Suppressor macrophage (primary cell): ENCODE measurements around the gene PHLDB3.
A peak's percentile ranks its signal among the peaks of the same experiment; 100 is the strongest.

Experiments
- DNase-seq, 4 experiments: peaks; one replicate each; pipeline ENCODE4 v3.0.0-alpha.2; 2020 to 2022

PHLDB3 gene

GRCh38 chr19:43496960-43497359, 7.6 kb downstream of the PHLDB3 start:
- DNase-seq: no peak

DNA sequence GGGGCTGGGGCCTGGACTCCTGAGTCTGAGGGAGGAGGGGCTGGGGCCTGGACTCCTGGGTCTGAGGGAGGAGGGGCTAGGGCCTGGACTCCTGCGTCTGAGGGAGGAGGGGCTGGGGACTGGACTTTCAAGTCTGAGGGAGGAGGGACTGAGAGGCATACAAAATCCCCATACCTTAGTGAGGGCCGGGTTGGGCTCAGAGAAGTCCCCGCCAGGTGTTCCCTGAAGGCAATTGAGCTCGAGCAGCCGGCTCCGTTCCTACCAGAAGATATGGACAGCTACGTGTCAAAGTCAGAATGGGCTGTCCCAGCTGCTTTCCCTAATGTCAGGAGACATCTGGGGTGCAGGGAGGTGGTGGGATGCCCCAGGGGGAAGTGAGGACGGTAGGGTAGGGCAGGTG, 9.5 kb downstream of the PHLDB3 start:
- DNase-seq: no peak

GRCh38 chr19:43490759-43491158, 13.8 kb downstream of the PHLDB3 start:
- no peak for DNase-seq

GRCh38 chr19:43489979-43490599, 14.5 kb downstream of the PHLDB3 start:
- no peak for DNase-seq

DNA sequence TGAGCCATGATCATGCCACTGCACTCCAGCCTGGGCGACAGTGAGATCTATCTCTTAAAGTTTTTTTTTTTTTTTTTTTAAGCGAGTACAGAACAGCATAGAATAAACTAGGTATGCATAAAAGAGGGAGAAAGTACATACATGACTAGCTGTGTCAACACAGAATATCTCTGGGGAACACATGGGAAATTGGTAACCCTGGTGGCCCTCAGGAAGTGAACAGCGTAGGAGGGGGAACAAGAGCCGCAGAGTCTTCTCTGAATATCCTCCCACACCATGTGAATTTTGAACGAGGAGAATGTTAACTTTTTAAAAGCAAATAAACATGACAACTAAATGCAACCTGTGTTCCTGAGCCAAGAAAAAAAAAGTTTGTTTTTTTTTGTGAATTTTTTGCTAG, 15.2 kb downstream of the PHLDB3 start:
- DNase-seq: peak; percentile 51 to 83 (median 75)

- DNase-seq: no peak
Observed at GRCh38 chr19:43488179-43488578, 16.4 kb downstream of the PHLDB3 start.

DNA sequence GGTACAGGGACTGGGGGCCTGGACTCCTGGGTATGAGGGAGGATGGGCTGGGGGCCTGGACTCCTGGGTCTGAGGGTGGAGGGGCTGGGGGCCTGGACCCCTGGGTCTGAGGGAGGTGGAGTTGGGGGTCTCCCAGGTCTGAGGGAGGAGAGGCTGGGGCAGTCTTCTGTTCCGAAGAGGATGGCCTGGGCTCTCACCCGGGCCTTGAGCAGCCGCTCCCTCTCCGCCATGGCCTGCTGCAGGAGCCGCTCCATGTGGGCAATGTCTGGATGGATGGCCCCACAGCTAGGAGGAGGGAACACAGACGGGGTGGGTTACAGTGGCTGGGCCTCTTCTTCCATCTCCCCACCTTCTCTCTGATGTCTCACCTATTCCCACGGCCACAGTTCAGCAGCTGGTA, 18.1 kb downstream of the PHLDB3 start:
- no peak for DNase-seq

DNA sequence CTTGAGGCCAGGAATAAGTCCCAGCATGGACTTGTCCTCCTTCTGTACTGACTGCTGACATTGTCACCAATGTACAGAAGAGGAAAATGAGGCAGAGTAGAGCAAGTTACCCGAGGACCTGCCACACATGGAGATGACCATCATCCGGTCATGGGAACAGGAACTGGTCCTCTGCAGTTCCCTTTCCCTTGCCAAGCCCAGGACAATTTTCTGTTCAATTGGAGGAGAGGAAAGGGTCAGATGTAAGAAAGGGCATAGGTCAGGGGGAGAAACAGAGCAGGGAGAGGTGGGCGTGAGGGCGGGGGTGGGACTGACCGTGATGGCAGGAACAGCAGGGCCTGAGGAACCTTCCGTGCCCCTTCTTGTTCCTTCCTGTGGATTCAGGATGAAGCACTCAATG, 18.6 kb downstream of the PHLDB3 start:
- DNase-seq: peak; percentile 30 to 69 (median 62)

- no peak for DNase-seq
Observed at GRCh38 chr19:43483281-43483680, 21.3 kb downstream of the PHLDB3 start.

GRCh38 chr19:43482193-43482592, 22.4 kb downstream of the PHLDB3 start:
- DNase-seq: no peak

- DNase-seq: no peak
Observed at GRCh38 chr19:43481701-43482100, 22.8 kb downstream of the PHLDB3 start.

DNA sequence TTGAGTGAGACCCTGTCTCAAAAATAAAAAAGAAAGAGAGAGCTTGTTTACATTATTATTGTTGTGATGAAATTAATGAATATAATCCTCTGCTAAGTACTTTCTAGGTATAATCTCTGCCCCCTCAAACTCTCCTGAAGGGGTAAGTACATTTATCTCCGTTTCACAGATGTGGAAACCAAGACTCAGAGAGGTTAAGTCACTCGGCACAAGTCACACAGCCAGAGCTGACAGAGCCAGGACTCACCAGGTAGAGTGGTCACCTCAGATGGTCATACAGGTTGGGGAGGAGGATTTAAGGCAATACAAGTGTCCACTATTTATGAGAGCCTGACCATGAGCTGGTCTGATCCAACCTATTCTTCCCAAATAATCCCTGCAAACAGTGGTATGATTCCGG, 24.0 kb downstream of the PHLDB3 start:
- no peak for DNase-seq

DNA sequence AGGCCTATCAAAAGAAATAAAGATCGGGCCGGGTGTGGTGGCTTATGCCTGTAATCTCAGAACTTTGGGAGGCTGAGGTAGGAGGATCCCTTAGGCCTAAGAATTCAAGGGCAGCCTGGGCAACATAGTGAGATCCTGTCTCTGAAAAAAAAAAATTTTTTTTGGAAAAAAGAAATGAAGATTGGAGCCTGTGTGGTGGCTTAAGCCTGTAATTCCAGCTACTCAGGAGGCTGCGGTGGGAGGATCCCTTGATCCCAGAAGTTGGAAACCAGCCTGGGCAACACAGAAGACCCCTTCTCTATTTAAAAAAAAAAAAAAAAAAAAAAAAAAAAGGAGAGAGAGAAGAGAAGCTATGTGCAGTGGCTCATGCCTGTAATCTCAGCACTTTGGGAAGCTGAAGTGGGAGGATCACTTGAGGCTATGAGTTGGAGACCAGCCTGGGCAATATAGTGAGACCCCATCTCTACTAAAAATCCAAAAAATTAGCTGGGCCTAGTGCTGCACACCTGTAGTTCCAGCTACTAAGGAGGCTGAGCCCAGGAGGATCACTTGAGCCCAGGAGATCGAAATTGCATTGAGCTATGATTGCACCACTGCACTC, 24.5 kb downstream of the PHLDB3 start:
- DNase-seq: no peak

- DNase-seq: no peak
Observed at GRCh38 chr19:43479226-43479625, 25.3 kb downstream of the PHLDB3 start.

DNA sequence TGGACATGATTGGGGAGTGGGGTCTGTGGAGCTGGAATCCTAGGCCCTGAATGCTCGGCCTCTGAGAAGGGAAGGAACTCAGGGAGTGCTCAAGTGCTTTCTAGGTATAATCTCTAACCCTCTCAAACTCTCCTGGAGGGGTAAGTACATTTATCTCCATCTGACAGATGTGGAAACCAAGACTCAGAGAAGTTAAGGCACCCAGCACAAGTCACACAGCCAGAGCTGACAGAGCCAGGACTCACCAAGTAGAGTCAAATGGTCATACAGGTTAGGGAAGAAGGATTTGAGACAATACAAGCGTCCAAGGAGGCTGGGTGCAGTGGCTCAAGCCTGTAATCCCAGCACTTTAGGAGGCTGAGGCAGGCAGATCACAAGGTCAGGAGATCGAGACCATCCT, 26.2 kb downstream of the PHLDB3 start:
- no peak for DNase-seq

DNA sequence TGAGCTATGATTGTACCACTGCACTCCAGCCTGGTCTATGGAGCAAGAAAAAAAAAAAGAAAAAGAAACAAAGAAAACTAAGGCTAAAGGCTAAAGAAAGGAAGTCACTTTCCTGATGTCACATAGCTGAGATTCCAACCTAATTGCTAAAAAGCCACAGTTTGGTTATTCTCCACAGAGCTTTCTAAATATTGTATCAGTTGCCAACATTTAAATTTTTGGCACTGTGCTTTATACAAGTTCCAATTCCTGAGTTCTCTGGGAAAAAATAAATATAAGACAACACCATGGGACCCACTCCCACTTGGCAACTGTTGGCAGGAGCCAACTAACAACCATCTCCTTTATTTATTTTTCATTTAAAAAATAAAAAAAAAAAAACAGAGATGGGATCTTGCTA, 27.9 kb downstream of the PHLDB3 start:
- DNase-seq: no peak

- DNase-seq: peak; percentile 96 to 98 (median 97)
Observed at GRCh38 chr19:43474986-43475705, 29.4 kb downstream of the PHLDB3 start.

GRCh38 chr19:43474487-43474886, 30.1 kb downstream of the PHLDB3 start:
- no peak for DNase-seq

DNA sequence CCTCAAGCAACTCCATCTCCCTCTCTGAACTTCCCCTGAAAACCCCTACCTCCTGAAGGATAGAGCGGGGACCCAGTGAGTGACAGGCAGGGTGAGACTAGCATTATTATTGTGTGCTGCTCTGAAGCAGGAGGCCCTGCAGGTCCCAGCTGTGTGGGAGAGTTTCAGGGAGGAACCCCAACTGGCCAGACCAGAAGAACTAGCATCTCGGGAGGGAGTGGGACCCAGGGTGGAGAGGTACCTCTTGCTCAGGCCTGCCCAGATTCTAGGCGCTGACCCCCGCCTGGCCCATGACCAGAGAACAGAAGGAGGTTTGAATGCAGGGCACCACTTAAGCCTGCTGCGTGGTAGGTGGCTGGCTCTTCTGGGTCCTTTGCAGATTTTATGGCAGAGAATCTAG, 33.5 kb downstream of the PHLDB3 start:
- DNase-seq: no peak

- no peak for DNase-seq
Observed at GRCh38 chr19:43470288-43470687, 34.3 kb downstream of the PHLDB3 start.

DNA sequence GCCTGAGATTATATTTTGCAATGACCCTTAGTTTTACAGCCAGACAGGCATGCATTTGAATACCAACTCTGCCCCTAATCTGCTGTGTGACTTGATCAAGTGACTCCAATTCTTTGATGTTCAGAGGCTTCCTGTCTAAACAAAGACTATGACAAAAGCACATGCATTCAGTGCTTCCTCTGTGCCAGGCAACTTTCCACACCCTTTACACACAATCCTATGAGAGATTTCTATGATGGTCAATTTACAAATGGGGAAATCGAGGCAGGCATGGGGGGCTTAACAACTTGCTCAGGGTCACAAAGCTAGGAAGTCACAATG, 35.4 kb downstream of the PHLDB3 start:
- peak; percentile 8 to 44 (median 29) for DNase-seq

- no peak for DNase-seq
Observed at GRCh38 chr19:43468354-43469159, 36.0 kb downstream of the PHLDB3 start.

GRCh38 chr19:43467730-43468129, 36.8 kb downstream of the PHLDB3 start:
- peak in 2 of 4 experiments; percentile 19 to 31 for DNase-seq
